T1000 (cell line): ENCODE results near the gene STIM2.
"Not testable (repeated sequence)": the region's sequence is repeated elsewhere in the genome, so short reads cannot be mapped to it uniquely, and the experiment has no call there.

Source experiments
- DNase-seq: peaks from one replicate; lab custom pipeline; 2025; ENCODE audit warnings: mixed read lengths; lab: John Stamatoyannopoulos, UW

The STIM2 gene

DNA sequence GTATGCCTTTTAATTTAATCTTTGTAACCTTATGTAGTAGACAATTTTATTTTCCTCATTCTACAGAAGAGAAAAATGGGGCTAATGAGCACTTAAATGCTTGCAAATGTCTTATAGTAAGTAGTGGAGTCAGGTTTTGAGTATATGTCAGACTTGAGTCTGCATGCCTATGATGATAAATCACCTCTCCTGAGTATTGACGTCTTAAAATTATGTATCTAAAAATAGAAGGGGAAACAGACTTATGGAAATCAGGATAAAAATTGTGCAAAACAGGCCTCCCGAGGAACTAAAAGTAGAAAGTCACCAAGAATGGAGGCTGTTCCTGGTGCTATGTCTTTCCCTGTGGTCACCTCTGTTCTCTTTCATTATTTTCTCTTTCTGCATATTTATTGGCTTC is 92.7 kb downstream of the STIM2 start:
- DNase-seq, result no peak

DNA sequence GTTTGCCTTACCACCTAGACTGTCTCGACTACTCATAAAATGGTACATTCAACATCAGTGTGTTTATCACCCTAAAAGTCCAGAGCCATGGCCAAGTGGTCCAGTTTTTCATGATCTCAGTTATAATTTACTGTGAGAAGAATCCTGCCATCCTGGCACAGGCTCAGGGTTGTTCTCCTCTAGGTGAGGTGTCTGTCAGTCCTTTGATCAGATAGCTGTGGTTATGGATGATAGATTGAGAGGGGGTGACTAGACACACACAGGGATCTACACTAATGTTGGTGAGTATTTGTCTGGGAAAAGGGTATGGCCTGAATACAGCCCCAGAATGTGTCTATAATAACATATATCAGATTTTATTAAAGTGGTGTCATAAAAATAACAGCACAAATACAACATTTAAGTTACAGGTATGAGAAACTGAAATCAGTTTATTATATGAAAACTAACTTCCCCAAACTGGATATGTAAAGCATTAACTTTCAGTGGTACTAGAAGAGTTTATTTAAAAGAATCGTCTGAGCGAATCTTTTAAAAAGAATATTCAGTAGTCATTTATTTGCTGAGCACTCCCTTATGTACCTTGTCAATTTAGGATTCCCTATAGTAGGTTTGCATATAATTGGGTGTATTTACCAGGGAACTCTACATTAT is 93.3 kb downstream of the STIM2 start:
- no peak for DNase-seq

DNA sequence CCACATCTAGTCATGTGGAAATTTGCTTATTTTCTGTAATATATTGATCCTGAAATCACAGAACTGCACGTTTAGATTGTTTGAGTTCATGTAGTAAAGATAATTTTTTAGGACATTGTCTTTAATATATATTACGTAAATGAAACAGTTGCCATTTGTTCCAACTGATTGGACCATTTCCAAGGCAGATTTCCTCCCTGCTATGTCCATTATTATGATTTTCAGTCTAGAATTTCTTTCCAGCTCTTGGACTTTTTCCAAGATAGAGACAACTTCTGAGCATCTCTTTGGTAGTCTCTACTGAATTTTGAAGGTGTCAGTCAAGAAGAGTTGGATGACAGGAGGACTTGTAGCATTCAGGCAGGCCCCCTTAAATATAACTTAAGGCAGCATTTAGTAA is 94.6 kb downstream of the STIM2 start:
- no peak for DNase-seq

DNA sequence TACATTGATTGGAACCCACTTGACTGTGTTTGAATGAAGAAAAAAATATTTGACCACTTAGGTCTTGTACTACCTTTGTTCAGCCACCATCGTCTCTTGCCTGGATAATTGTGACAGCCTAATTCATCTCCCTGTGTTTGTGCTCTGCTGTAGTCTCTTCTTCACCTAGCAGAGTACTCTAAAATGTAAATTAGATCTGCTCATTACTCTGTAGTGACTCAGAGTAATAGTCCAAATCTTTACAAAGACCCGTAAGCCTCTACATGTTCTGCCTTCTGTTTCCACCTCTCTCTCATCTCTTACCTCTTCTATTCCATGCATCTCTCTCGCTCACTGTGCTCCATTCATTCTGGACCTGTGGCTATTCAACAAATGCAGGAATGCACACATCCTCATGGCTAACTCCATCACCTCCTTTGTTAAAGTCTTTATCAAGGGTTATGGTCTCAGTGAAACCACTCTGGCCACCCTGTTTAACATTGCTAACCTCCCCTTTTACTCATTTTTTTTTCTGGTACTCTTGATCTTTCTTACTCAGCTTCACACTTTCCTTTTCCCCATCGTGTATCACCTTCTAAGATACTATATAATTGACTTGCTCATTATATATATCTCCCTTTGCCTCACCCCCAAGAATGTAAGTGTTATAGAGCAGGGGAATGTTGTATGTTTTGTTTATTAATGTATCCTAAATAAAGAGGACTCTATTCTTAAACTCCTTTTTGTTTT is 98.4 kb downstream of the STIM2 start:
- DNase-seq, result no peak

DNA sequence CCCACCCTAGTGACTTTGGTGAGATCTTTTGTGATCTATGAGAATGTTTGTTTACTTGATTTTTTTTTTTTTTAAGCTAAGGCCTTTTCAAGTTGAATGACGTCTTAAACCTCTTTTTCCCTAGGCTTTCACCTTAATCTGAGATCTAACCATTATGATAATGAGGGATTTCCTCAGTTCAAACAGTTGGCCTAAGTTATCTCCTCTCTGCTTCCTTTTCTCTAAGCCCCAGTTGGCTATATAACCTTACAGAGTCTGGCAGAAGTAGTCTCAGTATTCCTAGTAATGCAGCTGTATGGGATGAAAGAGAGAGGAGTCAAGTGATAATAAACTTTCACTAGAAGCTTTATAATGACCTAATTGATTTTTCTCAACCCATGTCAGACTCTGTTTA is 99.0 kb downstream of the STIM2 start:
- DNase-seq, result no peak

DNA sequence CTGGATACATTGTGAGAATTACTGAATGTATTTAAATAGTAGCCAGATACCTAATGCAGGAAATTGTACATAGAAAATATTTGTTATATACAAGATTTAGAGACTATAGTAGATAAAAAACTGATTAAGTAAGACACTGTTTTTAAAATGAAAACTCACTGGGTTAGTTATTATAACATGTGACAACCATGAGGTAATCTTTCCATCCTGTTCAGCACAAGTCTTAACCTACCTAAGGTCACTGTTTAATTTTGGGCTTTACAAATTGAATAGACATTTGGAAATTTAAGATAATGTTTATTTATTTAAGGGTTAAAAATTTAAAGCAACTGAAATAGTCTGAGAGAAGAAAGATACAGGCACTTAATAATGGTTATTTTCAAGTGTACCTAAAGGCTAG is 102.1 kb downstream of the STIM2 start:
- DNase-seq, result no peak

DNA sequence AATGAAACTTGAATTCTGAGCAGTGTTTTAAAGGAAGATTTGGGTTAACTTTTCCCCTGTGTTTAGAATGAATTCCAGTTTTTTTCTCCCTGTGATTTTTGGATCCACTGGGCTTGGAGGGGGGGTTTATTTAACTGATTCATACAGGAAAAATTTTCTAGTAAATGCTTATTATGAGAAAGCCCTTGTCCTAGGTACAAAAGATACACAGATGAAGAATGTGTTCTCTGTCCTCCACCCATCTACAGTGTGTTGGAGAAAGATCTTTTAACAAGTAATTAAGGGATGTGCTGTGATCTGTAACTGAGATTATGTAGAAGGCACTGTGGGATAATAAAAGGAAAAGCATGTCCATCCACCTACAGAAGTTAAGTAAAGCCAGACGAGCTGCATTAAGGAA is 103.9 kb downstream of the STIM2 start:
- no peak for DNase-seq

DNA sequence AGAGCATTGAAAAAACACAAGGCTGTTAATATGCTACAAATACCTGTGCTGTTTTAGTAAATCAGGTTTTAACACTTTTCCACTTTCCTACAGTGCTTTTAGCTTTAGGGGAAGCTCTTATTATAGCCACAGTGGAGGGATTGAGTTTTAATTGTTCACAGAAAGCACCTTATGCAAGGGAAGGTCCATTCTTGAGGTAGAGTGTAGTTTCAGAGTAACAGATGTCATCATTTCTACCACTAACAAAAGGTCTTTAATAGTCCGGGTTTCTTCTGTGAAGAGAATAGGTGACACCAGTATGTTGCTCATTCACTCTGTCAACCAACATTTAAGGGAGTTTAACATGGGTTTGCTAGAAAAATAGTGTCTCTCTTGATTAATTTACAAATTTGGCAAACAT is 104.4 kb downstream of the STIM2 start:
- DNase-seq, result no peak

DNA sequence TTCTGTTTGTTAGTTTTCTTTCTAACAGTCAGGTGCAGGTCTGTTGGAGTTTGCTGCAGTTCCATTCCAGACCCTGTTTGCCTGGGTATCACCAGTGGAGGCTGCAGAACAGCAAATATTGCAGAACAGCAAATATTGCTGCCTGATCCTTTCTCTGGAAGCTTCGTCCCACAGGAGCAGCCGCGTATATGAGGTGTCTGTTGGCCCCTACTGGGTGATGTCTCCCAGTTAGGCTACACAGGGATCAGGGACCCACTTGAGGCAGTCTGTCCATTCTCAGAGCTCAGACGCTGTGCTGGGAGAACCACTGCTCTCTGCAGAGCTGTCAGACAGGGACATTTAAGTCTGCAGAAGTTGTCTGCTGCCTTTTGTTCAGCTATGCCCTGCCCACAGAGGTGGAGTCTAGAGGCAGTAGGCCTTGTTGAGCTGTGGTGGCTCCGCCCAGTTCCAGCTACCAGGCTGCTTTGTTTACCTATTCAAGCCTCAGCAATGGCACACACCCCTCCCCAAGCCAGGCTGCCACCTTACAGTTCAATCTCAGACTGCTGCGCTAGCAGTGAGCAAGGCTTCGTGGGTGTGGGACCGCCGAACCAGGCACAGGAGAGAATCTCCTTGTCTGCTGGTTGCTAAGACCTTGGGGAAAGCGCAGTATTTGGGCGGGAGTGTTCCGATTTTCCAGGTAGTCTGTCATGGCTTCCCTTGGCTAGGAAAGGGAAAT is 115.0 kb downstream of the STIM2 start:
- DNase-seq, result not testable (repeated sequence)

DNA sequence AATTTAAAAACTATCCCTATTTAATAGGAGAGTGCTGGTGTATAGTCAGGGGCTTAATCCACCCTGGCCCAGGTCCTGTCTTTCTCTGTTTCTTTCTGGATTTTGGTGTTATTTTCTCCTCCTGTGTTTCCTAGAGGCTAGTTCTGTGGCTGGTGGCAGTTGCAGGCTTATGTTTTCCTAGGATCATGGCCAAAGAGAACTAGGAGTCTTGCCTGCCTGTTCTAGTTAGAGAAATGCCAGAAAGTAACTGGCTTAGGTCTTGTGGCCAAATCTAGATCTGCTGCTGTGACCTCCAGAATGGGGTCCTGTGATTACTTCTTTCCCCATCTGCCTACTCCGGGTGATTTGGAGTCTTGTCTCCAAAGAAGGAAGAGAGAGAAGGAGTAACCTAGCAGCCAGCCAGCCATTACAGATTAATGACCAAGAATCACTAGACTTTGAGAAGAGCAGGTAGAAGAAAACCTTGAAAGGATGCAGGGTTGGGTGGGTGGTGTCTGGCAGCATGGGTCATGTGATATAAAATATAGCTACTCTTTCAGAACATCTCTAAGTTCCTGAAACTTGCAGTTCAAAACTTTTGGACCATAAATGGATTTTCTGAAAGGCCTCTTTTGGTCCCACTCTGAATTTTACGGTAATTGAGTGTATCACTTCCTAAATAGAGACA is 117.9 kb downstream of the STIM2 start:
- no peak for DNase-seq

DNA sequence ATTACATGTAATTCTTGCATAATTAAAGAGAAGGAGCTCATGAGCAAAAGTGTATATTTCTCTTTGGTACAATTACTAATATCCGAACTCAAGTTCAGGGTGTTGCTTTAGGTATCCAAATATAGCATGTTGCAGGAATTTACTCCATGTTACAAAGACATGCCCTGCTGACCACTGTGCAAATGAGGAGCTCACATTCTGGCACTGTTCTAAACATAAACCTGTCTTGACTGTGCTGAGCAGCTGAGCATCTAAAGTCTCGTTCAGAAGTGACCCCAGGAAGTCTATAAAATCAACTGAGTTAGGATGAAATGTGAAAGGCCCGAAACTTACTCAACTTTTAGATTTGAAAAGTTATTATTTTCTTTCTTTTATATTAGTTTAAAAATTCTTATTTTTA is 124.3 kb downstream of the STIM2 start:
- DNase-seq, result no peak

DNA sequence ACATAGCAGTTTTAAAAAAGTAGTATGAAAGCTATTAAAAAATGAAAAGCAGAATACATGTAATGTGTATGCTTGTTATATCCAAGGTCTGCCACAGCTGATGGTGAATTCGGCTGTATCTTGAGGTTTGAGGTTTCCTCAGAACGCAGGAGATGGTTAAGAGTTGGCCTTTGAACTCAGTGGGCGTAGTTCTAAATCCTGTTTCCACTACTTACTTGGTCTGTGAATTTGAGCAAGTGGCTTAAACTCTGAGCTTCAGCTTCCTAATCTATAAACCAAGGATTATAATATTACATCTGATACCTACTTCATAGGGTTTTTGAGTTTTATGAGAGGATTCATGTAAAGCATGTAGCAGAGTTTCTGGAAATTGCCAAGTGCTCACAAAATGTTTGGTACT is 125.2 kb downstream of the STIM2 start:
- DNase-seq, result no peak

DNA sequence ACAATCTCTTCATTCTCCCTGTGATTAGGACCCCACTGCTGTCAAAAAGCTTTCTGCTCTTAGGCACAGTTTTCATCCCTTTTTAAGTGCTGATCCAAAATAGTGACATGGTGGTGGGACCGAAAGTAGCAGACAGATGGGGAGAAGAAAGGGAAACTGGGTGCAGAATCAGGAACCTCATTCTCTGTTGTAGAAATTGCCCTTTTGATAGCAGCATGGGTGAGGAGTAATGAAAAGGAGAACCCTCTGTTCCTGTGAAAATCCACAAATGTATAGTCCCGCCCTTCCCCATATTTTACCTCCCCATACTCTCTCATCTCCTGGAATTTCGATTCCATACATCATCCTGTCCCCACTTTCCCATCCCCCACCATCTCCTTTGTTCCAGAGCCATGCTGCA is 126.5 kb downstream of the STIM2 start:
- no peak for DNase-seq

DNA sequence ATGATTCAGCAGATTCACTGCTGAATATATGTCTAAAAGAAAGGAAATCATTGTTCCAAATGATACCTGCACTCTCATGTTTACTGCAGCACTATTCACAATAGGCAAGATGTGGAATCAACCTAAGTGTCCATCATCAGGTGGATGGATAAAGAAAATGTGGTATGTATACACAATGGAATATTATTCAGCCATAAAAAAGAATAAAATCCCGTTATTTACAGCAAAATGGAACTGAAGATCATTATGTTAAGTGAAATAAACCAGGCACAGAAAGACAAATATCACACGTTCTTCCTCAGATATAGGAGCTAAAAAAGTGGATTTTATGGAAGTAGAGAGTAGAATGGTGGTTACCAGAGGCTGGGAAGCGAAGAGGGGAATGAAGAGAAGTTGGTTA is 130.4 kb downstream of the STIM2 start:
- no peak for DNase-seq

DNA sequence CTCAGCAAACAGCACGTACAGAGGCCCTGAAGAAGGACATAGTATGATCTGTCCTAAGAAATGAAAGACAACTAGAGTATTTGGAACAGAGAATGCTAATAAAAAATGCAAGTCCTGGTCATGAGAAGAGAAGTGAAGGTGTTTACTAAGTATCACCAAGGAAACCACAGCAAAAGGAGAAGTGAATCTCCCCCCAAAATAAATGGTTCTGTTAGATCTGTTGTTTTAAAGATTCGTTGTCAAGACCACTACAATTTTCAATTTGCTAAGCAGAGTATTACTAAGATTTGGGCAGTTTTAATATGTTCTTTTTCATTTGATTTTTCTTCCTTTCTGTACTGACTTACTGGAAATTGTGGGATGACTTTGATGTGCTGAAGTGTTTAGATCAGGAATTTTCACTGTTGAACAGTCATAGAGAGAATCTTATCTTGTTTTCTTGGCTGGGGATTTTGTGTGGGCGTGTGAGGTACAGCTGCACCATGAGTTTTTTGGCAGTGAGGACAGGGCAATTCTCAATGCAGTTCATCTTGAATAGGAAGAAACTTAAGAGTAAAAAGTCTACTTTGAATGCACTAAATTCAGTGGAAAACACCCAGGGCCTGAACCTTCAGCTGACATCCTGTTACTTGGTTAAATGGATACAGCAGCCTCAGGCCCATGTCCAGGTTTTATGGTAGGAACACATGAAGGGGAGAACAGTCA is 132.2 kb downstream of the STIM2 start:
- DNase-seq, result no peak

DNA sequence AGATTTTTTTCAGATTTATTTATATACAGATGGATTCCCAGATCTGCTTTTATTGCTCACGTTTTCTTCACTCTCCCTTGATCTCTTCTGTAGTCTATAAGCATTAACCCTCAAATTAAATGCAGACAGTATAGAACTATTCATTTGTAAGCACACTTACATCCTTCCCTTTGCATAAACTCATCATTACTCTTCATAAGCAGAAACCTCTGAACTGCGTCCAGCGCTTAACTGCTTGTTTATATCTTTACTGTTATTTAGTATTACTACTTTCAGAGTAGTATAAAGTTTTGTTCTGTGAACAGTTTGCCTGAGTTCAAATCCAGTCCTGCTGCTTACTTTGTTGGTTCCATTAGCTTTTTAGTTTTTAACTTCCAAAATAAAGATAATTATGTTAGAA is 132.9 kb downstream of the STIM2 start:
- no peak for DNase-seq

DNA sequence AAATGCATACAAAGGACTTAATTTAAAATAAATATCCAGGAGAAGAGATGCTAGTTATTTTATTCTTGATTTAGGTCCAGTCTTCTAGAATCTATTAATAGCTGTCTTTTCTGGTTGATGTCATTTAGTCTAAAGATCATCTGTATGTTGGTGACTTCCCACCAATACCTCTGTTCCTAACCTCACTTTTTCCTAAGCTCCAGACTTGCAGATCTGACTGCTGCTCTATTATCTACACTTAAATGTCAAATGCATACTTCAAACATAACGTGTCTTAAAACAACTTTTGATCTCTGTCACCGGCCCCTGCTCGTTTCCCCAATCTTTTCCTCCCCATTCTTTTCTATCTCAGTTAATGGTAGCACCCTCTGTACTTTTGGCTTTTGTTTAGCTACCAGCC is 133.3 kb downstream of the STIM2 start:
- no peak for DNase-seq

DNA sequence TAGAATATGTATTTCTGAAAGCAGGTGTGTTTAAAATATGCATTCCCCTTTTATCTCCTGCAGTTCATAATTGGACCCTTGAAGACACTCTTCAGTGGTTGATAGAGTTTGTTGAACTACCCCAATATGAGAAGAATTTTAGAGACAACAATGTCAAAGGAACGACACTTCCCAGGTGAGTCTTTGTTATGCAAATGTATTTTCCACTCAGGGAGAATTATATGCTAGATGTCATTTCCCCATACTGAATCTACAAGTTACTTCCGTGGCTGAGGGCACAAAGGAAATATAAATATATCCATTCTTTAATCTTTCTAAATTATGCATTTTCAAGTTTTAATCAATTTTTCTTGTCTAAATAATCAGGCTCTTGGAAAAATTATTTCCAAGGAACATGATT is 134.7 kb downstream of the STIM2 start:
- no peak for DNase-seq

DNA sequence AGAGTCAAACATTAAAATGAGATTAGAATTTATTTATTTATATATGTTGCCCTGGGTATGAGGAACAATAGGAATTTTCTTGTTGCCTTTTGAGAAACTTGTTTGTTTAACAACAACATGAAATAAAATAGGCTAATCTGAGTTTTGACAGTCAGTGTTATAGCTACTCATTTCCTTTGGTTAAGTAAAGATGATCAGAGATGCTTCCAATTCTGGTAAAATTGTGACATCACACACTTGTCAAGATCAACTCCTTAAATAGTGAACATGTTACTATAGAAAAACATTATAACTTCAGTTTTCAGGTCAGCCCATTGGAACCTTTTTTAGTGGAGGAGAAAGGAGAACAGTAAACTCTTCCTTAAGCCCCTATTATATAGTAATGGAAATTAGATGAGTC is 136.1 kb downstream of the STIM2 start:
- no peak for DNase-seq

DNA sequence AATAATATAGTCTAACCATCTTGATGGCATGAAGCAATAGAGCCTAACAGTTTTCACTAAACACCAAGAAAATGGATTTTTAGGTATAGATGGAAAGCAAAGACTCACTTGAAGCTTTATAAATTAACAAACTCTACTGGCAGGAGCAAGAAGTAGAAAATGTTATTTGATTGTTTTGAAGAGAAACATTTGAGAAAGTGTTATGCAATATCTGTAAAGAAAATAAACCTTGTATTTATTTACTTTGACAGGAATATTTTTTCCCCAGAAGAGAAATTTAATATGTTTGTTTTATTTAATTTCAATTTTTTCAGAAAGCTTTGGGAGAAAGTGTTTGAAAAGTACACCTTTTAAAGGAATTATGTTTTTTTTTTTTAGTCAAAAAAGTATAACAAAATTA is 139.0 kb downstream of the STIM2 start:
- no peak for DNase-seq

DNA sequence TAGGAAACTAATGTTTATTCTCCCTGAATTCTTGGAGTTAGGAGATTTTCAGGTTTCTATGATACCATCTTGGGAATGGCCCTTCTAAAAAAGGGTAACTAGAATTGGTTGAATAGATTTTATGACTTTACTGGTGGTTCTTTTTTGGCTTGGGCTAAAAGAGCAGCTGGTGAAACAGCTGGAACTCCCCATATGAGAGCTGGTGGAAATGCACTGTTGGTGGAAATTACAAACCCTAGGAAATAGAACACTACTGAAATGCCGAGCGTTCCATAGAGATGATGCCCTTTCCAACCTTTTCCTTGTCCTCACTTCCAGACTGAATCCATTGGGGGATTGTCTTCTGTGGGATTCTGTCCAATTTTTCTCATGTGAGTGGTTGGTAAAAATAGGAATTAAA is 139.5 kb downstream of the STIM2 start:
- no peak for DNase-seq

DNA sequence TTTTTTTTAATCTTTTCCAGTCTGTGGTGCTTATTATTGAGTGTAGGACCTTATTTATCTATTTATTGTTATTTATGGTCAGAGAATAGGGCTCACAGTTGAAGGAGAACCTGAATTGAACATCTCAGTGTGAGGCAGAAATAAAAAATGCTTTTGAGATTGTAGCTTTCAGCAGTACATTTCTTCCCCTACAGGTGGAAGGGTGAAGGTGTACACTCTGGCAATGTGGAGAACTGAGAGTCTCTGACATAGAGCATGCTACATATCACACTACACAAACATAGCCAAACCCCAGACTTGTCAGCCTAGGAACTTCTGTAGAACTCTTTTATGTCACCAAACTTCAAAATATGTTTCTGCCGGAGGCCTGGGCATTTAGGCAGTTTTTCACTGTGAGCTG is 140.2 kb downstream of the STIM2 start:
- no peak for DNase-seq
